ENCODE data around the gene ATG16L2. TPM values are rescaled to one million over a fixed set of nuclear protein-coding genes. Genes with fewer than 3 reads are reported as not detected.

The ATG16L2 gene
- total RNA-seq, 1 experiment from 2014 or later = 22.2 TPM

DNA sequence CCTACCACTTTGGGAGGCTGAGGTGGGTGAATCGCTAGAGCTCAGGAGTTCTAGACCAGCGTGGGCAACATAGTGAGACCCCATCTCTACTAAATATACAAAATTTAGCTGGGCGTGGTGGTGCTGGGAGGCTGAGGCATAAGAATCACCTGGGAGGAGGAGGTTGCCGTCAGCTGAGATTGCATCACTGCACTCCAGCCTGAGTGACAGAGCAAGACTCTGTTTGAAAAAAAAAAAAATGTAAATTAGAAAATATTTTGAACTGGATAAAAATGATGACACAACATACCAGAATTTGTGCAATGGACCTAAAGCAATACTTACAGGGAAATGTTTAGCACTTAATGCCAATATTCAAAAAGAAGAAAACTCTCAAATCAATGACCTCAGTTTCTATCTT is 46.4 kb downstream of the ATG16L2 start:
- no peak for TF ChIP-seq E2F4 (CRISPR knock-in tag; IDR thresholded peaks at IDR 0.05; ENCODE audit: borderline replicate concordance, low read depth)
- TF ChIP-seq ETV6 (CRISPR knock-in tag; IDR thresholded peaks at IDR 0.05) = no peak
- no peak for TF ChIP-seq NFE2L1 (CRISPR knock-in tag; IDR thresholded peaks at IDR 0.05)
- no peak for TF ChIP-seq ZNF232 (CRISPR knock-in tag; IDR thresholded peaks at IDR 0.05)
- no peak for TF ChIP-seq JAZF1 (CRISPR knock-in tag; IDR thresholded peaks at IDR 0.05)
- TF ChIP-seq, protein P1, sequence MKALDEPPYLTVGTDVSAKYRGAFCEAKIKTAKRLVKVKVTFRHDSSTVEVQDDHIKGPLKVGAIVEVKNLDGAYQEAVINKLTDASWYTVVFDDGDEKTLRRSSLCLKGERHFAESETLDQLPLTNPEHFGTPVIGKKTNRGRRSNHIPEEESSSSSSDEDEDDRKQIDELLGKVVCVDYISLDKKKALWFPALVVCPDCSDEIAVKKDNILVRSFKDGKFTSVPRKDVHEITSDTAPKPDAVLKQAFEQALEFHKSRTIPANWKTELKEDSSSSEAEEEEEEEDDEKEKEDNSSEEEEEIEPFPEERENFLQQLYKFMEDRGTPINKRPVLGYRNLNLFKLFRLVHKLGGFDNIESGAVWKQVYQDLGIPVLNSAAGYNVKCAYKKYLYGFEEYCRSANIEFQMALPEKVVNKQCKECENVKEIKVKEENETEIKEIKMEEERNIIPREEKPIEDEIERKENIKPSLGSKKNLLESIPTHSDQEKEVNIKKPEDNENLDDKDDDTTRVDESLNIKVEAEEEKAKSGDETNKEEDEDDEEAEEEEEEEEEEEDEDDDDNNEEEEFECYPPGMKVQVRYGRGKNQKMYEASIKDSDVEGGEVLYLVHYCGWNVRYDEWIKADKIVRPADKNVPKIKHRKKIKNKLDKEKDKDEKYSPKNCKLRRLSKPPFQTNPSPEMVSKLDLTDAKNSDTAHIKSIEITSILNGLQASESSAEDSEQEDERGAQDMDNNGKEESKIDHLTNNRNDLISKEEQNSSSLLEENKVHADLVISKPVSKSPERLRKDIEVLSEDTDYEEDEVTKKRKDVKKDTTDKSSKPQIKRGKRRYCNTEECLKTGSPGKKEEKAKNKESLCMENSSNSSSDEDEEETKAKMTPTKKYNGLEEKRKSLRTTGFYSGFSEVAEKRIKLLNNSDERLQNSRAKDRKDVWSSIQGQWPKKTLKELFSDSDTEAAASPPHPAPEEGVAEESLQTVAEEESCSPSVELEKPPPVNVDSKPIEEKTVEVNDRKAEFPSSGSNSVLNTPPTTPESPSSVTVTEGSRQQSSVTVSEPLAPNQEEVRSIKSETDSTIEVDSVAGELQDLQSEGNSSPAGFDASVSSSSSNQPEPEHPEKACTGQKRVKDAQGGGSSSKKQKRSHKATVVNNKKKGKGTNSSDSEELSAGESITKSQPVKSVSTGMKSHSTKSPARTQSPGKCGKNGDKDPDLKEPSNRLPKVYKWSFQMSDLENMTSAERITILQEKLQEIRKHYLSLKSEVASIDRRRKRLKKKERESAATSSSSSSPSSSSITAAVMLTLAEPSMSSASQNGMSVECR (CRISPR knock-in tag; IDR thresholded peaks at IDR 0.05; ENCODE audit: borderline replicate concordance) = no peak
- TF ChIP-seq ATF3 (CRISPR knock-in tag; conservative IDR thresholded peaks at IDR 0.05) = no peak
- no peak for TF ChIP-seq ZNF263 (CRISPR knock-in tag; IDR thresholded peaks at IDR 0.05; ENCODE audit: low read depth)
- TF ChIP-seq RELA (CRISPR knock-in tag; IDR thresholded peaks at IDR 0.05; ENCODE audit: borderline replicate concordance) = no peak
- no peak for TF ChIP-seq CREM (CRISPR knock-in tag; IDR thresholded peaks at IDR 0.05)
- peaks cover 4% of the 10 kb centered on the region; the same call in 1 of the 2 replicates for H3K9me3 Mint-ChIP-seq
- ATAC-seq (no peak), DNase-seq (ENCODE audit: low spot score) (no peak)
- no peak overlapping the region for H3K27ac Mint-ChIP-seq
- no peak overlapping the region for H3K4me3 Mint-ChIP-seq
- ChIA-PET CTCF (interaction anchor here (1.0 to 1.5 kb wide), 3 partner anchors 28 to 376 kb away, joined by 3 to 4 read pairs (median 3); no protein-coding TSS in a partner anchor), POLR2A (interaction anchor here (0.5 kb wide), 1 partner anchor 51 kb away, joined by 5 read pairs; no protein-coding TSS in a partner anchor)
- H3K36me3 Mint-ChIP-seq = no peaks in the 10 kb centered on the region
- peaks cover 10% of the 10 kb centered on the region for H3K4me1 Mint-ChIP-seq
- no peaks in the 10 kb centered on the region for H3K27me3 Mint-ChIP-seq (ENCODE audit: low read depth)

DNA sequence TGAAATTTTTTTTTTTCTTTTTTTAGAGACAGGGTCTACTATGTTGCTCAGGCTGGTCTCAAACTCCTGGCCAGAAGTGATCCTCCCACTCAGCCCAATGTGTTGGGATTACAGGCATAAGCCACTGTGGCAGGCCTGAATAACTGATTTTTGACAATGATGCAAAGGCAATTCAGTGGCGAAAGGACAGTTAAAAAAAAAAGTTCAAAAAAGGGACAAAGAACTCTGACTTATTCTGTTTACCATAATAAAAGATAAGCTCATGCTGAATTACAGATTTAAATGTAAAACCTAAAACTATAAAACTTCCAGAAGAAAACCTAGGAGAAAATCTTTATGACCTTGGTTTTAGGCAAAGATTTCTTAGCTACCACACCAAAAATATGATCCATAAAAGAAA is 48.9 kb downstream of the ATG16L2 start:
- Mint-ChIP-seq H3K9me3 (peaks cover 8% of the 10 kb centered on the region; the same call in 1 of the 2 replicates), H3K4me1 (peaks cover 10% of the 10 kb centered on the region), H3K27me3 (ENCODE audit: low read depth) (no peaks in the 10 kb centered on the region), H3K27ac (no peak overlapping the region), H3K4me3 (no peak overlapping the region), H3K36me3 (no peaks in the 10 kb centered on the region)
- DNase-seq (ENCODE audit: low spot score) (no peak), ATAC-seq (no peak)
- ChIA-PET CTCF (no interaction called here), POLR2A (no interaction called here)
- TF ChIP-seq ZNF423 (CRISPR knock-in tag; IDR thresholded peaks at IDR 0.05) (no peak), NFATC4 (CRISPR knock-in tag; IDR thresholded peaks at IDR 0.05) (no peak), SOX15 (CRISPR knock-in tag; IDR thresholded peaks at IDR 0.05) (no peak), CDX4 (CRISPR knock-in tag; IDR thresholded peaks at IDR 0.05; ENCODE audit: borderline replicate concordance) (no peak), TEAD4 (CRISPR knock-in tag; IDR thresholded peaks at IDR 0.05) (no peak), ATF1 (CRISPR knock-in tag; IDR thresholded peaks at IDR 0.05) (no peak), RELA (CRISPR knock-in tag; IDR thresholded peaks at IDR 0.05; ENCODE audit: borderline replicate concordance) (no peak), STAT6 (CRISPR knock-in tag; conservative IDR thresholded peaks at IDR 0.05; ENCODE audit: low read depth) (no peak), SMAD4 (CRISPR knock-in tag; IDR thresholded peaks at IDR 0.05) (no peak), USF2 (CRISPR knock-in tag; IDR thresholded peaks at IDR 0.05) (no peak), MAX (CRISPR knock-in tag; IDR thresholded peaks at IDR 0.05) (no peak), ERG (CRISPR knock-in tag; IDR thresholded peaks at IDR 0.05) (no peak)
